GM23338 (cell line): ENCODE results near the gene FAM47E. TPM values are rescaled to one million over a fixed set of nuclear protein-coding genes. Genes with fewer than 3 reads are reported as not detected.

Experiments used
- ATAC-seq: fragments of 200-7000 bp; cut with Tn5 transposase; 3 replicates; pipeline ENCODE4 v1.9.1; 2020
- DNase-seq: peaks from one replicate; pipeline ENCODE4 v3.0.0-alpha.2; 2015; ENCODE audit warnings: low spot score
- H2AFZ ChIP-seq: fragments of 200-600 bp; sonication (generic); 2 replicates; pipeline ENCODE4 v1.8.0; 2016; ENCODE audit warnings: antibody characterized with exemption, mild to moderate bottlenecking, moderate library complexity
- H3F3A ChIP-seq: fragments of 200-600 bp; sonication (generic); replicated peaks from 2 replicates; pipeline ENCODE4 v1.8.0; 2017; ENCODE audit warnings: antibody characterized with exemption, mixed run types, low read depth
- H3K27ac ChIP-seq: fragments of 200-600 bp; sonication (generic); 2 replicates; pipeline ENCODE4 v1.6.1; 2016; ENCODE audit warnings: low read depth
- H3K27me3 ChIP-seq: fragments of 200-600 bp; sonication (generic); 2 replicates; pipeline ENCODE4 v1.8.0; 2016; ENCODE audit warnings: mild to moderate bottlenecking, mixed run types, moderate library complexity; ENCODE audit not compliant: insufficient read depth
- H3K36me3 ChIP-seq: fragments of 200-600 bp; sonication (generic); 2 replicates; pipeline ENCODE4 v1.8.0; 2016; ENCODE audit warnings: mild to moderate bottlenecking; ENCODE audit not compliant: insufficient read depth
- H3K4me1 ChIP-seq: fragments of 200-600 bp; sonication (generic); 2 replicates; pipeline ENCODE4 v1.8.0; 2016; ENCODE audit warnings: mild to moderate bottlenecking, moderate library complexity; ENCODE audit not compliant: insufficient read depth
- H3K4me2 ChIP-seq: fragments of 200-600 bp; sonication (generic); 2 replicates; pipeline ENCODE4 v1.7.1; 2017; ENCODE audit warnings: mixed run types
- H3K4me3 ChIP-seq: fragments of 200-600 bp; sonication (generic); 2 replicates; pipeline ENCODE4 v1.6.1; 2016; ENCODE audit warnings: mixed run types
- H3K79me2 ChIP-seq: fragments of 200-600 bp; sonication (generic); replicated peaks from 2 replicates; pipeline ENCODE4 v1.8.0; 2017; ENCODE audit warnings: mild to moderate bottlenecking; ENCODE audit not compliant: insufficient read depth
- H3K9me2 ChIP-seq: fragments of 200-600 bp; sonication (generic); 2 replicates; pipeline ENCODE4 v1.8.0; 2017; ENCODE audit not compliant: insufficient read depth
- H4K20me1 ChIP-seq: fragments of 200-600 bp; sonication (generic); replicated peaks from 2 replicates; pipeline ENCODE4 v1.8.0; 2017; ENCODE audit warnings: mild to moderate bottlenecking; ENCODE audit not compliant: insufficient read depth
- H3K27ac Mint-ChIP-seq: 2 replicates; pipeline ENCODE4 v1.8.0; 2020; ENCODE audit warnings: inconsistent platforms, mild to moderate bottlenecking, moderate library complexity, mixed read lengths
- H3K27me3 Mint-ChIP-seq: 3 replicates; pipeline ENCODE4 v1.8.0; 2022; ENCODE audit warnings: low read depth, mild to moderate bottlenecking, moderate library complexity, mixed read lengths, inconsistent platforms; ENCODE audit not compliant: insufficient read depth, poor library complexity
- H3K36me3 Mint-ChIP-seq: 3 replicates; pipeline ENCODE4 v1.8.0; 2021; ENCODE audit warnings: low read depth, mild to moderate bottlenecking, inconsistent platforms, moderate library complexity, mixed read lengths
- H3K4me1 Mint-ChIP-seq: 3 replicates; pipeline ENCODE4 v1.8.0; 2020; ENCODE audit warnings: mild to moderate bottlenecking, inconsistent platforms, mixed read lengths
- H3K4me3 Mint-ChIP-seq: 3 replicates; pipeline ENCODE4 v1.8.0; 2021; ENCODE audit warnings: moderate library complexity, mild to moderate bottlenecking, inconsistent platforms, mixed read lengths
- H3K9me3 Mint-ChIP-seq: 3 replicates; pipeline ENCODE4 v1.8.0; 2020; ENCODE audit warnings: moderate library complexity, mild to moderate bottlenecking, inconsistent platforms, mixed read lengths
- CTCF ChIP-seq, 2 experiments: fragments of 200-600 bp in 1 of 2; sonication (generic) in 1 of 2; conservative IDR thresholded peaks; 2 replicates each; pipeline versions ENCODE4 v1.5.1 to v1.6.1; 2016 to 2017; ENCODE audit warnings: antibody characterized with exemption in 2 of 2, low read depth in 2 of 2, mild to moderate bottlenecking in 2 of 2, moderate library complexity in 1 of 2
- EZH2 ChIP-seq: fragments of 200-600 bp; sonication (generic); IDR thresholded peaks from one replicate; pipeline ENCODE4 v1.8.0; 2017; ENCODE audit warnings: antibody characterized with exemption, mild to moderate bottlenecking, low read depth; ENCODE audit not compliant: unreplicated experiment
- EZH2phosphoT487 ChIP-seq: fragments of 200-600 bp; sonication (generic); IDR thresholded peaks from one replicate; pipeline ENCODE4 v1.8.1; 2018; ENCODE audit warnings: antibody characterized with exemption; ENCODE audit not compliant: unreplicated experiment
- JUNB ChIP-seq: IDR thresholded peaks from one replicate; pipeline ENCODE4 v1.6.1; 2016; ENCODE audit warnings: antibody characterized with exemption; ENCODE audit not compliant: unreplicated experiment
- NANOG ChIP-seq: IDR thresholded peaks from 2 replicates; pipeline ENCODE4 v1.6.1; 2016; ENCODE audit warnings: antibody characterized with exemption, borderline replicate concordance
- STAT1 ChIP-seq: IDR thresholded peaks from one replicate; pipeline ENCODE4 v1.6.1; 2016; ENCODE audit warnings: antibody characterized with exemption; ENCODE audit not compliant: unreplicated experiment
- ZNF114 ChIP-seq: fragments of 250-450 bp; sonication (Bioruptor Pico); IDR thresholded peaks from 2 replicates; pipeline ENCODE4 v1.5.0; 2020; ENCODE audit warnings: mild to moderate bottlenecking, moderate library complexity
- ZNF331 ChIP-seq: fragments of 250-450 bp; sonication (Bioruptor Pico); IDR thresholded peaks from 2 replicates; pipeline ENCODE4 v1.5.0; 2020; ENCODE audit warnings: low read depth, mild to moderate bottlenecking, moderate library complexity
- polyA plus RNA-seq: library from polyadenylated mRNA; unstranded; fragments of >200 nt; fragmentation: Nextera tagmentation; extraction: Ambion mirVana; gene quantifications from 2 replicates; pipeline ENCODE4 v1.2.1, GENCODE V29; 2016
- total RNA-seq: library from RNA; depleted of rRNA; stranded (reverse); fragments of >200 nt; shearing (Covaris generic); gene quantifications from 2 replicates; pipeline ENCODE4 v1.2.3, GENCODE V29; 2014
- TF ChIP-seq, protein P1 (sequence below): IDR thresholded peaks from 2 replicates; pipeline ENCODE4 v1.6.1; 2016; ENCODE audit warnings: antibody characterized with exemption
- TF ChIP-seq, protein P2 (sequence below): IDR thresholded peaks from one replicate; pipeline ENCODE4 v1.6.1; 2018; ENCODE audit warnings: antibody characterized with exemption; ENCODE audit not compliant: unreplicated experiment

The FAM47E gene
- total and polyA plus RNA-seq, 2 experiments from 2014 or later = 0.66 to 2.3 TPM

DNA sequence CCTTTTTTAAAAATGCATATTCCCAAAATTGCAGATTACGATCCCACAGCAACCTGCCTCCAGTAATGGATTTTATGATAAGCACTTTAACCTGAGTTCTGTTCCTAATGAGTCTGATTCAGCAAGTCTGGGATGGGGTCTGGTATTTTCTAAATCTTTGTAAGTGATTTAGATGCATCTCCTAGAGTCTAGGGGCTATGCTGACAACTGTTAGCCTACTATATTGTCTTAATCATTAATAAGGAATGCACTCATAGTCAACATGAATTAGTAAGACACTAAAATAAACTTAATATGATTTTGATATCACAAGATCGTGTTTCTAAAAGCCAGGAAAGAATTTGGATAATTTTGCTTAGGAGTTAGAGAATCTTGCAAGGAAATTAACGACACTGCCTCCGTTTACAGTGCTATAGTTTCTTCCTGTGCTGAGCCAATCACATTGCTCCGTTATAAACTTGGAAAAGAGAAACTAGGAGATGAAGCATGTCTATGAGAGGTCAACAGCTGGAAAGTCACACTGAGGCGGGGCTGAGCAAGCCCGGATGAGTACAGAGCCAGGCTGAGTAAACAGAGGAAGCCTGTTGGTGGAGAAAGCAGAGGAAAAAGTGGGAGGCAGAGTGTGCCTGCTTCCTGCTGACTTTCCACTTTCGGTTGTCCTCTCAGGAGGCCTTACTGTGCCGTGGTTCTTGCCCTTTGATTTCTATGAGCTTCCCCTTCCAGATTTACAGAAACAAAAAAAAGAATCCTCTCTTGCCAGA is 43.3 kb upstream of the FAM47E start (continued):
- TF ChIP-seq CTCF (conservative IDR thresholded peaks at IDR 0.05; ENCODE audit: low read depth in 2 of 2) (no peak), NANOG (no peak), ZNF331 (CRISPR knock-in tag) (no peak), STAT1 (no peak), EZH2phosphoT487 (no peak), EZH2 (no peak)
- TF ChIP-seq, protein P1, sequence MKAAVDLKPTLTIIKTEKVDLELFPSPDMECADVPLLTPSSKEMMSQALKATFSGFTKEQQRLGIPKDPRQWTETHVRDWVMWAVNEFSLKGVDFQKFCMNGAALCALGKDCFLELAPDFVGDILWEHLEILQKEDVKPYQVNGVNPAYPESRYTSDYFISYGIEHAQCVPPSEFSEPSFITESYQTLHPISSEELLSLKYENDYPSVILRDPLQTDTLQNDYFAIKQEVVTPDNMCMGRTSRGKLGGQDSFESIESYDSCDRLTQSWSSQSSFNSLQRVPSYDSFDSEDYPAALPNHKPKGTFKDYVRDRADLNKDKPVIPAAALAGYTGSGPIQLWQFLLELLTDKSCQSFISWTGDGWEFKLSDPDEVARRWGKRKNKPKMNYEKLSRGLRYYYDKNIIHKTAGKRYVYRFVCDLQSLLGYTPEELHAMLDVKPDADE = no peak

- no peak for DNase-seq
- Histone ChIP-seq H3K27me3 (no peaks in the 10 kb centered on the region), H2AFZ (no peak overlapping the region), H4K20me1 (peaks cover 11% of the 10 kb centered on the region; the same call in 1 of the 2 replicates), H3F3A (peaks cover 17% of the 10 kb centered on the region), H3K4me2 (no peak overlapping the region), H3K4me1 (peaks cover 23% of the 10 kb centered on the region), H3K79me2 (peaks cover 57% of the 10 kb centered on the region), H3K27ac (no peak overlapping the region), H3K36me3 (no peaks in the 10 kb centered on the region), H3K9me2 (no peaks in the 10 kb centered on the region), H3K4me3 (no peak overlapping the region)
- Mint-ChIP-seq H3K36me3 (no peaks in the 10 kb centered on the region), H3K9me3 (no peaks in the 10 kb centered on the region), H3K4me1 (peaks cover 28% of the 10 kb centered on the region), H3K27ac (no peak overlapping the region), H3K27me3 (peaks cover 4% of the 10 kb centered on the region), H3K4me3 (no peak overlapping the region)
- no peak for ATAC-seq
- no peak for TF ChIP-seq NANOG
- TF ChIP-seq ZNF331 (CRISPR knock-in tag) = no peak
- TF ChIP-seq JUNB = no peak
- TF ChIP-seq, protein P1 = no peak
- TF ChIP-seq, protein P2, sequence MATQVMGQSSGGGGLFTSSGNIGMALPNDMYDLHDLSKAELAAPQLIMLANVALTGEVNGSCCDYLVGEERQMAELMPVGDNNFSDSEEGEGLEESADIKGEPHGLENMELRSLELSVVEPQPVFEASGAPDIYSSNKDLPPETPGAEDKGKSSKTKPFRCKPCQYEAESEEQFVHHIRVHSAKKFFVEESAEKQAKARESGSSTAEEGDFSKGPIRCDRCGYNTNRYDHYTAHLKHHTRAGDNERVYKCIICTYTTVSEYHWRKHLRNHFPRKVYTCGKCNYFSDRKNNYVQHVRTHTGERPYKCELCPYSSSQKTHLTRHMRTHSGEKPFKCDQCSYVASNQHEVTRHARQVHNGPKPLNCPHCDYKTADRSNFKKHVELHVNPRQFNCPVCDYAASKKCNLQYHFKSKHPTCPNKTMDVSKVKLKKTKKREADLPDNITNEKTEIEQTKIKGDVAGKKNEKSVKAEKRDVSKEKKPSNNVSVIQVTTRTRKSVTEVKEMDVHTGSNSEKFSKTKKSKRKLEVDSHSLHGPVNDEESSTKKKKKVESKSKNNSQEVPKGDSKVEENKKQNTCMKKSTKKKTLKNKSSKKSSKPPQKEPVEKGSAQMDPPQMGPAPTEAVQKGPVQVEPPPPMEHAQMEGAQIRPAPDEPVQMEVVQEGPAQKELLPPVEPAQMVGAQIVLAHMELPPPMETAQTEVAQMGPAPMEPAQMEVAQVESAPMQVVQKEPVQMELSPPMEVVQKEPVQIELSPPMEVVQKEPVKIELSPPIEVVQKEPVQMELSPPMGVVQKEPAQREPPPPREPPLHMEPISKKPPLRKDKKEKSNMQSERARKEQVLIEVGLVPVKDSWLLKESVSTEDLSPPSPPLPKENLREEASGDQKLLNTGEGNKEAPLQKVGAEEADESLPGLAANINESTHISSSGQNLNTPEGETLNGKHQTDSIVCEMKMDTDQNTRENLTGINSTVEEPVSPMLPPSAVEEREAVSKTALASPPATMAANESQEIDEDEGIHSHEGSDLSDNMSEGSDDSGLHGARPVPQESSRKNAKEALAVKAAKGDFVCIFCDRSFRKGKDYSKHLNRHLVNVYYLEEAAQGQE = no peak
- TF ChIP-seq STAT1 = no peak
- TF ChIP-seq ZNF114 = no peak
- TF ChIP-seq EZH2phosphoT487 = no peak
These were observed 41.6 kb upstream of the FAM47E start for GRCh38 chr4:76209881-76210280.
